Left kidney (tissue), 2 donors: ENCODE data around the gene ADGRV1. TPM values are rescaled to one million over a fixed set of nuclear protein-coding genes. Genes with fewer than 3 reads are reported as not detected.
"Not testable (repeated sequence)": the region's sequence is repeated elsewhere in the genome, so short reads cannot be mapped to it uniquely, and the experiment has no call there.

ENCODE experiments used
- DNase-seq: peaks from one replicate; pipeline ENCODE4 v3.0.0-alpha.2; 2013
- polyA plus RNA-seq: library from polyadenylated mRNA; unstranded; fragments of 120-200 nt; gene quantifications from one replicate; pipeline ENCODE4 v1.2.1, GENCODE V29; 2013; ENCODE audit not compliant: insufficient read length

Gene ADGRV1
- polyA plus RNA-seq, 1 donor: 12.5 TPM

GRCh38 chr5:90947667-90948066 is 389.1 kb downstream of the ADGRV1 start:
- DNase-seq: no peak

DNA sequence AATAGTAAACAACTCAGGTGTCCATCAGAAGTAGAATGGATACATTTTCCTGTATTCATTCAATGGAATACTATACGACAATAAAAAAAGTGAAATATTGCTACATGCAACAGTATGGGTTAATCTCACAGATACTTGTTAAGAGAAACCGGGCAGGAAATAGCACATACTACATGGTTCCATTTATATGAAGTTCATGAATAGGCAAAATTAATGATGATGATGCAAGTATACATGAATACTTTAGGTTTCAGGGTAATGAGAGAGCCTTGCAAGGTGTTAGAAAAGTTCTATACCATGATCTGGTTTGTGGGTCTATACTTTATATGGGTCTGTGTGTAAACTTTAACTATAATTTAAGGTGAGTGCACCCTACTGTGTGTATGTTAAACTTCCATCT is 390.4 kb downstream of the ADGRV1 start:
- DNase-seq: no peak

DNA sequence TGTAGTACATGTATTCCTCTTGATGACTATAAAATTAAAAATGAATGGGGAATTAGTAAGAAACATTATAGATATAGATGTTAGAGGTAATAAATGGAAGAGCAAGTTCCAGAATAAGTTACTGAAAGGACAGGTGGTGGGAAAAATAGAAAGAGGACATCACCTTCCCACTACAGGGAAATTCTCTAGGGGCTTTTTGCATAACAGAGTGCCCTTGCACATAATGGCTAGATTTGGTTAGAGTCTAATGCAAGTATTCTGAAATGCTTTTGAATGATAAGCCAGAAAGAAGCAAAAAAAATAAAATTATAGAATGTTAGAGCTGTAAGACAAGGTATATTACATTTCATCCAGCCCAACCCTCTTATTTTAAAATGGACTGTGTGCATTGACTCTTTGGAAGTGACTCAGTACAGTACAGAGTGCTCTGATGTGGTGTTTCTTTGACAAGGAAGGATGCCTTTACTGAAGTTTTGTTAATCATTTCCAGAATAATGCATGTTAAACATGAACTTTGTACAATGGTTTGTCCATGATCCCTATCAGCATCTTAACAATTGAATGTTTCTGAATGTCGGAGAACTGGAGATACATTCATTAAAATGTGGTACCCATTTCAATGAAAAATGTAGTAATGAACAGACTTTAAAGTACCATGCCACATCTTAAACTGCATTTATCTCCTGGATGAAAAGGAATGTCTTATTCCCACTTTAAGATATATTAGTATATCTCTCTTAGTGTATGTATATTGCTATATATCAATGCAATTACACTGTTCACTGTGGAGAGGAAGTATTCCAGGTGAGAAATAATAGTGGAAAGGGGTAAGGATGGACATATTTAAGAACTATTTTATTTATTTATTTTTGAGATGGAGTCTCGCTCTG is 391.1 kb downstream of the ADGRV1 start:
- no peak for DNase-seq

DNA sequence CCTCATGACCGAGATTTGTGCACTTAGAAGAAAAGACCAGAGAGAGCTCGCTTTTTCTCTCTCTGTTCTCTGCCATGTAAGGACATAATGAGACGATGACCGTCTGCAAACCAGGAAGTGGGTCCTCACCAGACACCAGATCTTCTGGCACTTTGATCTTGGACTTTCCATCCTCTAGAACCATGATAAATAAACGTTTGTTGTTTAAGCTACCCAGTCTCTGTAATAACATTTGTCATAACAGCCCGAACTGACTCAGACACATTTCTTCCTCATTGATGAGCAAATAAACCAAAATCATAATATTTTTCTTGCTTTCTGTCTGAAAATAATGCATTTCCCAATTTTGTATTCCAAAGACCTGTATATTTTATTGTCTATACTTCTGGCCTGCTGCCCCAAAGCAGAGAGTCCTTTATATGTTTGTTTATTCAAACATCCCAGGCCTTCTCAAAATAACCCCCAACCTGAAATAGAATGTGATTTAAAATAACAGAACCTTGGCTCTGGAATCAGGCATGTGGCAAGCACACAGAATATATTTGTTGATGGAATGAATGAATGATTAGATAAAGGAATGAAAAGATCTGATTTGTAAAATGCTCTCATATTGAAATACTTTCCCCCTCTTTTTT is 396.5 kb downstream of the ADGRV1 start:
- no peak for DNase-seq

GRCh38 chr5:90956511-90957097 is 398.0 kb downstream of the ADGRV1 start:
- no peak for DNase-seq

- DNase-seq: no peak
Observed at GRCh38 chr5:90957906-90958305, 399.3 kb downstream of the ADGRV1 start.

GRCh38 chr5:90959262-90959661 is 400.7 kb downstream of the ADGRV1 start:
- no peak for DNase-seq

DNA sequence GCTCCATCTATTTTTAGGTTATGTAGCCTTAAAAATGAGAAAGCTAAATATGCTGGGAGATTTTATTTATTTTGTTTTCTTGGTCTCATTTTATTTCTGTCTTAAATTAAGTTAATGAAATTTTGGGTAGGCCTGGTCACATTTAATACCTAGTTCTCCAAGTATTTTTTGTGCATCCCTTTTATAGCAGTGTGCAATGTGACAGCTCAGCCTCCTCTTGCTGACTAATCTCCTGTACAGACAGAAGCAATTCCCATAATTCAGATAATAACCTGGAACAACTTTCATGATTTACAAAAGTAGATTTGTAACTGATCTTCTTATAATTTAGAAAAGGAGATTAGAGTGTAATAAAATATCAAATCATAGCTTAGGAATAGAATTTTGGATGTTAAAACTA is 403.9 kb downstream of the ADGRV1 start:
- DNase-seq: no peak

GRCh38 chr5:90965110-90965685 is 406.6 kb downstream of the ADGRV1 start:
- DNase-seq: no peak

DNA sequence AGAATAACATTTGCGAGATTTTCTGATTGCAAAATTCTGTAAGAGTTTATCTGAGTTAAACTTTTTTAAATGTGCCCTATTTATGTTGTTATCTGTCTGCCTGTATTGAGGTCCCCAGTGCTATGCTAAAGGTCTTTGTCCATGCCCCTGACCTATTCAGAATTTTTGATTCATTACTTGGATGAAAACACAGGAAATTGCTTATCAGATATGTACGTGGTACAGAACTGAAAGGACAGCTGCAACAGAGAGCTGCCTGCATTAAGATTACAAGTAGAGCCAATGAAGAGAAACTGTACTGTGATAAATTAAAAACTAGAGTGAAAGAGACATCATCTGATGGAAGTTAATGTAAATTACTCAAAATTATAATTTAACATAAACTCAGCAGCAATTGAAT is 408.8 kb downstream of the ADGRV1 start:
- DNase-seq: no peak

- no peak for DNase-seq
Observed at GRCh38 chr5:90967851-90968250, 409.3 kb downstream of the ADGRV1 start.

DNA sequence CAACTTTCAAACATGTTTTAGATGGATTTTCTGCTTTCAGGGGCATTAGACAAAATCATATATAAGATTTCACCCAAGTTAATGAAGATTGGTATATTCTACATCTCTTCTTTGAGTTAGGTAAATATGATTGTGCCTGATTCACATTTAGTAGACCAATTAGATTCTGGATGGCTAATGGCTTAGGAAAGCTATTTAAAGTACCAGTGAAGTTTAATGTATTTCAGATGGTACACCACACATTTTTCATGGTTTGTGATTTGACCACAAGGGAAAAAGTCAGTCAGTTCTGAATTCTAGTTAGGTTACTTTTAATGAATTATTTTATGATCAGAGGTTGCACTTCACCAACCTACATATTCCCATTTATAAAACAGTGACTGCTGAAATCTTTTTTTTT is 409.7 kb downstream of the ADGRV1 start:
- no peak for DNase-seq

- DNase-seq: not testable (repeated sequence)
Observed at GRCh38 chr5:90969945-90970344, 411.3 kb downstream of the ADGRV1 start.

GRCh38 chr5:90981177-90981576 is 422.6 kb downstream of the ADGRV1 start:
- DNase-seq: no peak

- no peak for DNase-seq
Observed at GRCh38 chr5:90981821-90982220, 423.2 kb downstream of the ADGRV1 start.

- DNase-seq: no peak
Observed at GRCh38 chr5:90982576-90982975, 424.0 kb downstream of the ADGRV1 start.

DNA sequence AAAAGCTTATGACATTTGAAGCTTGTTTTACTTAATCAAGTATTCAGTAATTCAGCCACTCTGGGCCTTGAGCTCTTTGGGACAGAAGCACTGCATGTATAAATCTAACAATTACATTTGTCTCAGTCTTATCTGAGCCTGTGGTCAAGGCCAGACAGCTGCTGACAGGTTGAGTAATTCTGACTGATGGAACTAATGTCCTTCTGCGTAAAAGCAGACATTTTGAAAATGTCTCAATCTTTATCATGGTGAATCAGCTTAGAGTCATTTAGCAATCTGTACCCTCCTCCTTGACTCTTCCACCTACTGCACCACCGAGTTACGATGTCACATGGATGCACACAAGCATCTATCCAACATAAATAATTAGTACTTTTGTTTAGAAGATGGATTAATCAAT is 424.6 kb downstream of the ADGRV1 start:
- no peak for DNase-seq

DNA sequence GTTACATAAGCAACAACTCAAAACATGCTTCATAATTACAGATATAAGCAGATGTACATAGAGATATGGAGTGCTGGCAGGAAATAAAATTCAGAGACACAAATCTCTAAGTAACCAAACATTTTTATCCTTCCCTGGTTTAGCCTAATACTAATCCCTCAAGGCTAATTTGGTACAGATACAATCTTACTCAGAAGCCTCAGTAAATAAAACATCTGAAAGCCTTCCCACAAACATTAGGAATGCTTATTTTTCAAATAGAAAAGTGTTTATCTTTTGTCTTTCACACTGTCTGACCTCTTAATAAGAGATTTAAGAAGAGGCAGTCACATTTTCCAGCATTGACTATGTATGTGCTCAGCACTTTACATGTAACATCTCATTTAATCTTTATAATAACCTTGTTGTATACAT is 425.1 kb downstream of the ADGRV1 start:
- no peak for DNase-seq

DNA sequence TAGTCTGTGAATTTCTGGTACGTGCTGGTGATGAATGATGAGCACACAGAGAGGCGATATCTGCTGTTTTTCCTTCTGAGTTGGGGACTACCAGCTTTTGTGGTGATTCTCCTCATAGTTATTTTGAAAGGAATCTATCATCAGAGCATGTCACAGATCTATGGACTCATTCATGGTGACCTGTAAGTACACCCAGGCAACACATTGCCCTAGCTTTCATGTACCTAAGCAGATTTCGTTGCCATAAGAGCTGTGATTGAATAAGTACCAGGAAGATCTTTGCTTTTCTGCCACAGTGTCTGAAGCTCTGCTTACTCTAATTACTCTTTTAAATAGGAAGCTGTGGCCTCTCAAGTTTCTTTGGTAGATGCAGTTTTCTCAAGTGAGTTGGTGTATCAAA is 426.7 kb downstream of the ADGRV1 start:
- no peak for DNase-seq

- DNase-seq: no peak
Observed at GRCh38 chr5:90987726-90988125, 429.1 kb downstream of the ADGRV1 start.

DNA sequence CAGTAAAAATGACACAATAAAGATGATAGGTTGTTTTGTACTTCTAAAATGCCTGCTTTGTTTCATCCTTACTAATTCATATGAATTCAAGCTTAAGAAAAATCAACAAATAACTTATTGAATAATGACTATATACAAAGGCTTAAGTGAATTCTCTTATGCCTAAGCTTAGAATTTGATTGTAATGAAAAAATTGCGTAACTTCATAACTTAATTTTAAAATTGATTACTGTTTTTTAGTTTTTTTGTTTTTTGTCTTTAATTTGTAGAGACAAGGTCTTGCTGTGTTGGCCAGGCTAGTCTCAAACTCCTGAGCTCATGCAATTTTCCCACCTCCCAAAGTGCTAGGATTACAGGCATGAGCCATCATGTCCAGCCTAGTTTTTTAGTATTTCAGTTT is 432.6 kb downstream of the ADGRV1 start:
- DNase-seq: no peak

GRCh38 chr5:90994796-90995195 is 436.2 kb downstream of the ADGRV1 start:
- no peak for DNase-seq

GRCh38 chr5:90996089-90996488 is 437.5 kb downstream of the ADGRV1 start:
- no peak for DNase-seq
